Measurements from ENCODE around the gene RESF1.

RESF1 gene

GRCh38 chr12:32002848-32003493 is 43.8 kb downstream of the RESF1 start:
- DNase-seq (ENCODE audit: low read depth, low spot score), result no peak
- no peak overlapping the region for H3K27ac ChIP-seq

- no peak overlapping the region for H3K27ac ChIP-seq
- DNase-seq (ENCODE audit: low read depth, low spot score), result no peak
Observed at GRCh38 chr12:32003654-32004053, 44.4 kb downstream of the RESF1 start.

GRCh38 chr12:32005496-32006125 is 46.4 kb downstream of the RESF1 start:
- no peak overlapping the region for H3K27ac ChIP-seq
- no peak for DNase-seq (ENCODE audit: low read depth, low spot score)
